HepG2 (cell line): ENCODE measurements around the gene STAT1. TPM values are rescaled to one million over a fixed set of nuclear protein-coding genes. Genes with fewer than 3 reads are reported as not detected.

ENCODE experiments used
- ATAC-seq: fragments of 200-7000 bp; cut with Tn5 transposase; 3 replicates; pipeline ENCODE4 v1.9.1; 2020; ENCODE audit warnings: mild to moderate bottlenecking, moderate library complexity
- BruUV-seq: library from RNA; stranded (reverse); fragments of 400-500 nt; replicated peaks from 2 replicates; lab custom pipeline; 2021; lab: Mats Ljungman, UMichigan
- CTCF ChIA-PET: fragments of 300-600 bp; formaldehyde crosslinking; extraction: SDS; loops from one replicate; lab custom pipeline; 2021; ENCODE audit warnings: low total read pairs, inconsistent platforms, low intra/inter-chr PET ratio; lab: Yijun Ruan, JAX
- POLR2A ChIA-PET: fragments of 350-600 bp; sonication (Branson Sonifier 250); formaldehyde crosslinking; loops from one replicate; lab custom pipeline; 2020; ENCODE audit warnings: antibody characterized with exemption, inconsistent platforms; lab: Yijun Ruan, JAX
- DNase-seq: peaks from one replicate; pipeline ENCODE4 v3.0.0-alpha.2; 2015; ENCODE audit warnings: low spot score
- FAIRE-seq: peaks from 3 replicates; lab custom pipeline; 2011; peaks lifted over from hg19 to GRCh38; lab: Jason Lieb, UNC
- H2AFZ ChIP-seq: one replicate; pipeline ENCODE4 v1.6.1; 2011; ENCODE audit warnings: low read length, inconsistent platforms
- H3K27ac ChIP-seq: fragments of 300-600 bp; 3 replicates; pipeline ENCODE4 v1.8.0; 2011; ENCODE audit warnings: mixed run types, mild to moderate bottlenecking, mixed read lengths, low read length, inconsistent platforms; ENCODE audit not compliant: insufficient read depth; ENCODE audit errors: extremely low read length
- H3K27me3 ChIP-seq, 2 experiments: fragments of 200-600 bp in 1 of 2; 2 replicates in 1 of 2; 3 replicates in 1 of 2; pipeline versions ENCODE4 v1.6.0 to v1.8.0; 2011; ENCODE audit warnings: low read length in 2 of 2, mild to moderate bottlenecking in 2 of 2, moderate library complexity in 2 of 2, inconsistent platforms in 1 of 2; ENCODE audit not compliant: insufficient read depth in 2 of 2, control insufficient read depth in 1 of 2
- H3K36me3 ChIP-seq, 2 experiments: fragments of 200-600 bp in 1 of 2; replicated peaks in 1 of 2; 2 replicates in 1 of 2; 3 replicates in 1 of 2; pipeline versions ENCODE4 v1.5.1 to v1.8.0; 2011; ENCODE audit warnings: low read length in 2 of 2, inconsistent platforms in 1 of 2; ENCODE audit not compliant: insufficient read depth in 2 of 2, control insufficient read depth in 1 of 2
- H3K4me1 ChIP-seq: 2 replicates; pipeline ENCODE4 v1.5.1; 2012; ENCODE audit warnings: low read length, inconsistent platforms; ENCODE audit not compliant: insufficient read depth
- H3K4me2 ChIP-seq: 2 replicates; pipeline ENCODE4 v1.6.0; 2011; ENCODE audit warnings: low read depth, low read length, inconsistent platforms
- H3K4me3 ChIP-seq, 3 experiments: fragments of 200-600 bp in 1 of 3; sonication (generic), shearing (Covaris generic) in 1 of 3; replicated peaks in 1 of 3; 2 replicates each; pipeline ENCODE4 v1.5.1; 2011 to 2016; ENCODE audit warnings: low read length in 3 of 3, inconsistent platforms in 2 of 3, low read depth in 2 of 3, mild to moderate bottlenecking in 2 of 3, control low read depth in 1 of 3, mixed read lengths in 1 of 3; ENCODE audit not compliant: insufficient read depth in 1 of 3
- H3K79me2 ChIP-seq: one replicate; pipeline ENCODE4 v1.6.1; 2011; ENCODE audit warnings: low read length, inconsistent platforms; ENCODE audit not compliant: insufficient read depth
- H3K9ac ChIP-seq: 2 replicates; pipeline ENCODE4 v1.6.0; 2011; ENCODE audit warnings: mild to moderate bottlenecking, low read depth, low read length, inconsistent platforms; ENCODE audit not compliant: insufficient read depth
- H3K9me3 ChIP-seq: 2 replicates; pipeline ENCODE4 v1.5.1; 2012; ENCODE audit warnings: mild to moderate bottlenecking, low read length
- H4K20me1 ChIP-seq: 2 replicates; pipeline ENCODE4 v1.6.0; 2011; ENCODE audit warnings: inconsistent platforms, mild to moderate bottlenecking, low read length, moderate library complexity; ENCODE audit not compliant: insufficient read depth
- ARID2 ChIP-seq: sonication (generic); formaldehyde crosslinking; IDR thresholded peaks from 2 replicates; pipeline ENCODE4 v1.8.1; 2022; ENCODE audit warnings: mild to moderate bottlenecking, missing genetic modification reagents, borderline replicate concordance
- ATF3 ChIP-seq: sonication (generic); formaldehyde crosslinking; IDR thresholded peaks from 2 replicates; pipeline ENCODE4 v1.4.0; 2020; ENCODE audit warnings: missing genetic modification reagents
- GZF1 ChIP-seq: sonication (generic); formaldehyde crosslinking; IDR thresholded peaks from 2 replicates; pipeline ENCODE4 v1.5.1; 2020; ENCODE audit warnings: mild to moderate bottlenecking, missing genetic modification reagents
- MXI1 ChIP-seq: IDR thresholded peaks from 3 replicates; pipeline ENCODE4 v1.6.1; 2012; ENCODE audit warnings: low read depth, low read length, inconsistent platforms, borderline replicate concordance
- NFATC3 ChIP-seq: sonication (generic); formaldehyde crosslinking; IDR thresholded peaks from 2 replicates; pipeline ENCODE4 v1.5.1; 2020; ENCODE audit warnings: mild to moderate bottlenecking, missing genetic modification reagents
- NR0B2 ChIP-seq: sonication (generic); formaldehyde crosslinking; IDR thresholded peaks from 2 replicates; pipeline ENCODE4 v1.4.0; 2020; ENCODE audit warnings: mild to moderate bottlenecking, missing genetic modification reagents
- SMAD3 ChIP-seq: sonication (generic); formaldehyde crosslinking; IDR thresholded peaks from 2 replicates; pipeline ENCODE4 v1.4.0; 2020; ENCODE audit warnings: missing genetic modification reagents
- ZFAT ChIP-seq: sonication (generic); formaldehyde crosslinking; conservative IDR thresholded peaks from 2 replicates; pipeline ENCODE4 v1.8.1; 2023; ENCODE audit warnings: missing genetic modification reagents, inconsistent platforms
- ZHX1 ChIP-seq: sonication (generic); formaldehyde crosslinking; IDR thresholded peaks from 2 replicates; pipeline ENCODE4 v1.8.1; 2022; ENCODE audit warnings: low read depth, mild to moderate bottlenecking, missing genetic modification reagents
- ZNF143 ChIP-seq: sonication (generic); formaldehyde crosslinking; IDR thresholded peaks from 2 replicates; pipeline ENCODE4 v1.4.0; 2020; ENCODE audit warnings: missing genetic modification reagents
- ZNF205 ChIP-seq: IDR thresholded peaks from 2 replicates; pipeline ENCODE4 v1.6.1; 2018; ENCODE audit warnings: missing biosample characterization, missing genetic modification reagents
- WGBS: methylation state at CpG from one replicate; pipeline ENCODE4 v1.1.6; 2017; ENCODE audit warnings: low lambda C conversion rate; 5-methylcytosine and 5-hydroxymethylcytosine counted together
- in situ Hi-C: cut with HindIII; loops from 2 replicates; pipeline ENCODE4 v1.10.0; 2017; ENCODE audit warnings: low pct_unique_long_range_greater_than_20kb; ENCODE audit not compliant: extremely low pct_ligation_motif_present
- intact Hi-C: fragments of 100-400 bp; cut with micrococcal nuclease; formaldehyde crosslinking; loops from one replicate; pipeline ENCODE4 v1.10.0; 2022; ENCODE audit not compliant: unreplicated experiment
- polyA plus RNA-seq, 8 experiments: library from polyadenylated mRNA; depleted of rRNA in 3 of 8; stranded (reverse) in 7 of 8; unstranded in 1 of 8; fragments of >200 nt; fragmentation: Illumina TruSeq in 4 of 8; extraction: Trizol in 4 of 8; gene quantifications; 2 replicates each; pipeline versions ENCODE4 v1.2.1 to v1.2.3, GENCODE V29; 2011 to 2016; ENCODE audit warnings: low read depth in 4 of 8, missing spikeins in 1 of 8, mixed read lengths in 1 of 8; ENCODE audit not compliant: insufficient read depth in 1 of 8
- total RNA-seq, 5 experiments: library from RNA; depleted of rRNA; stranded (reverse); fragments of >200 nt; fragmentation: Illumina TruSeq; extraction: Trizol; gene quantifications; 2 replicates each; pipeline ENCODE4 v1.2.3, GENCODE V29; 2016; ENCODE audit warnings: low read depth in 1 of 5

STAT1 gene
- total and polyA plus RNA-seq, 2 of the 13 experiments (the other 11 are each of a cell fraction or from before 2014, with no cell fraction given), result 21.8 to 59.6 TPM

GRCh38 chr2:190977505-190977904, 36.5 kb downstream of the STAT1 start:
- in situ Hi-C loops, result no loop called here
- H3K79me2 ChIP-seq, result no peaks in the 10 kb centered on the region
- FAIRE-seq (no peak), ATAC-seq (no peak)
- no peak overlapping the region for H3K4me2 ChIP-seq
- no peak overlapping the region for H3K27ac ChIP-seq
- H3K27me3 ChIP-seq, result no peaks in the 10 kb centered on the region
- no peaks in the 10 kb centered on the region for H3K4me1 ChIP-seq
- ChIA-PET CTCF (no interaction called here), POLR2A (interaction anchor here (1.1 kb wide), 1 partner anchor 43 kb away, joined by 3 read pairs; no protein-coding TSS in a partner anchor)
- intact Hi-C loops, result no loop called here
- H3K4me3 ChIP-seq, result no peak overlapping the region
- H4K20me1 ChIP-seq, result no peaks in the 10 kb centered on the region
- 95% methylated on average over 5 of the region's 5 CpGs for WGBS
- H3K9ac ChIP-seq, result no peak overlapping the region
- BruUV-seq, result no TSS peak
- H3K9me3 ChIP-seq, result no peaks in the 10 kb centered on the region
- TF ChIP-seq NR0B2 (CRISPR knock-in tag), result no peak
- TF ChIP-seq ZNF143 (CRISPR knock-in tag), result no peak
- no peak for TF ChIP-seq ZFAT (CRISPR knock-in tag)
- no peak for TF ChIP-seq MXI1
- TF ChIP-seq SMAD3, result no peak
- no peak for TF ChIP-seq ARID2 (CRISPR knock-in tag)
- TF ChIP-seq, all 625 proteins: peak for 0
- no peak for DNase-seq
- no peak overlapping the region for H2AFZ ChIP-seq
- H3K36me3 ChIP-seq, result peaks cover 40 to 92% of the 10 kb centered on the region in 2 experiments

- Histone ChIP-seq H3K79me2 (no peaks in the 10 kb centered on the region), H3K4me1 (no peaks in the 10 kb centered on the region), H3K9me3 (no peaks in the 10 kb centered on the region), H2AFZ (no peak overlapping the region), H4K20me1 (no peaks in the 10 kb centered on the region), H3K9ac (no peak overlapping the region), H3K4me2 (no peak overlapping the region), H3K27ac (no peak overlapping the region), H3K4me3 (no peak overlapping the region), H3K27me3 (no peaks in the 10 kb centered on the region), H3K36me3 (peaks cover 41 to 92% of the 10 kb centered on the region in 2 experiments)
- CTCF ChIA-PET, result no interaction called here
- ATAC-seq (no peak), FAIRE-seq (no peak), DNase-seq (no peak)
- WGBS, result 100% methylated on average over 2 of the region's 2 CpGs
- POLR2A ChIA-PET, result interaction anchor here (1.1 kb wide), 1 partner anchor 44 kb away, joined by 3 read pairs; no protein-coding TSS in a partner anchor
- in situ Hi-C loops, result no loop called here
- intact Hi-C loops, result no loop called here
- BruUV-seq, result no TSS peak
- TF ChIP-seq ZHX1 (CRISPR knock-in tag), result no peak
- no peak for TF ChIP-seq ATF3 (CRISPR knock-in tag)
- TF ChIP-seq NFATC3 (CRISPR knock-in tag), result no peak
- TF ChIP-seq ZNF205 (CRISPR knock-in tag), result no peak
- no peak for TF ChIP-seq GZF1 (CRISPR knock-in tag)
These were observed 37.5 kb downstream of the STAT1 start for GRCh38 chr2:190976521-190976920.
